GM19467 (cell line): ENCODE measurements around the gene TXNDC15.
"Not testable (repeated sequence)": the region's sequence is repeated elsewhere in the genome, so short reads cannot be mapped to it uniquely, and the experiment has no call there.

ENCODE experiments used
- ATAC-seq: cut with Tn5 transposase; IDR thresholded peaks from one replicate; pipeline ENCODE4 v1.9.1; 2021; ENCODE audit warnings: mild to moderate bottlenecking, moderate library complexity; ENCODE audit not compliant: unreplicated experiment

The TXNDC15 gene

DNA sequence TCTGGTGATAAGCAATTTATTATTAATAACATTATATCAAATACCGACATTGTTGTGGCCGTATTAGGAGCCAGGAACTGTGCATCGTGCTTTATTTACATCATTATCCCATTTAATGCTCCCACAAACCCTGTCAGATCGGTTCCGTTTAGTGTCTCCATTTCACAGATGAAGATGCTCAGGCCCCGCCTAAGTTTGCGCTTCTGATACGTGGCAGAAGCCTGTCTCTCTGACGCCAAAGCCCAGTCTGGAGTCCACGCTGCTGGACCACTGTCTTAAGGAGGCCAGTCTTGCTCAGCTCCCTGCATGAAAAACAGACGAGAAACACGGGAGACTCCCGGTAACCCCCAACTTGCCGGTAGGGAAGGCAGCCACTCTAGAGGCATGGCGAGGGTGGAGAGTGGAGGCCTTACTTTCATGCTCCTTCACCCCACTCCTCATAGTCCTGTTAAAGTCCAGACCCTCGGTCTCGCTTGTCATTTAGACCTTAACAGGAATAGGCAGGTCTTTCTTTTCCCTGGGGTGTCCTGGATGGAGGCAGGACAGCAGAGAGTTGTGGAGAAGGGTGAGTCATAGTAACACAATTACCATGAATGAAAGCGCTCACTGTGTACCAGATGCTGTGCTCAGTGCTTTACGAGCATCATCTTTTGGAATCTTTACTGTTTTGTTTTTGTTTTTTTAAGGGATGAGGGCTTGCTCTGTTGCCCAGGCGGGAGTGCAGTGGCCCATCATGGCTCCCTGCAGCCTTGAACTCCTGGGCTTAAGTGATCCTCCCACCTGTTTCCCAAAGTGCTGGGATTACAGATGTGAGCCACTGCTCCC, 872 bp downstream of the TXNDC15 start:
- peak; percentile 38 for ATAC-seq

- ATAC-seq = no peak
Observed at GRCh38 chr5:134877159-134877558, 3.0 kb downstream of the TXNDC15 start.

GRCh38 chr5:134878403-134878802, 4.2 kb downstream of the TXNDC15 start:
- ATAC-seq = no peak

GRCh38 chr5:134879456-134879855, 5.3 kb downstream of the TXNDC15 start:
- ATAC-seq = no peak

DNA sequence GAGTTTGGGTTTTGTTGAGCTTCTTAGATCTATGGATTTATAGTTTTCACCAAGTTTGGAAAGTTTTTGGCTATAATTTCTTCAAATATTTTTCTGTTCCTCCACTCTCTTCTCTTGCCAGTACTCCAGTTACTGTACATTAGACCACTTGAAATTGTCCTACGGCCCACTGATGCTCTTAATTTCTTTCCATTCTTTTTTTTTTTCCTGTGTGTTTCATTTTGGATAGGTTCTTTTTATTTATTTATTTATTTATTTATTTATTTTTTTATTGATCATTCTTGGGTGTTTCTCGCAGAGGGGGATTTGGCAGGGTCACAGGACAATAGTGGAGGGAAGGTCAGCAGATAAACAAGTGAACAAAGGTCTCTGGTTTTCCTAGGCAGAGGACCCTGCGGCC, 6.8 kb downstream of the TXNDC15 start:
- not testable (repeated sequence) for ATAC-seq

- not testable (repeated sequence) for ATAC-seq
Observed at GRCh38 chr5:134881711-134882110, 7.5 kb downstream of the TXNDC15 start.

GRCh38 chr5:134887593-134888159, 13.5 kb downstream of the TXNDC15 start:
- no peak for ATAC-seq

DNA sequence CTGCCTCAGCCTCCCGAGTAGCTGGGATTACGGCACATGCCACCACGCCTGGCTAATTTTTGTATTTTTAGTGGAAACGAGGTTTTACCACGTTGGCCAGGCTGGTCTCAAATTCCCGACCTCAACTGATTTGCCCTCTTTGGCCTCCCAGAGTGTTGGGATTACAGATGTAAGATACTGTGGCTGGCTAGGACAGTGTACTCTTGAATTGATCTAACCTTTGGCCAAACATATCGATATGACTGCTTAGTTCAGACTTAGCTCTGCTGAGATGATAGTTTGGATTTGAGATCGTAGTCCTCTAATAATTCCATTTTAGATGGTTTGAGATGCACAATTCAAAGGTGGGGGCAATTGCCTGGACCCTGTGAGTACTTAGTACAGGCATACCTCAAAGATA, 15.2 kb downstream of the TXNDC15 start:
- no peak for ATAC-seq

- no peak for ATAC-seq
Observed at GRCh38 chr5:134891473-134891872, 17.3 kb downstream of the TXNDC15 start.

DNA sequence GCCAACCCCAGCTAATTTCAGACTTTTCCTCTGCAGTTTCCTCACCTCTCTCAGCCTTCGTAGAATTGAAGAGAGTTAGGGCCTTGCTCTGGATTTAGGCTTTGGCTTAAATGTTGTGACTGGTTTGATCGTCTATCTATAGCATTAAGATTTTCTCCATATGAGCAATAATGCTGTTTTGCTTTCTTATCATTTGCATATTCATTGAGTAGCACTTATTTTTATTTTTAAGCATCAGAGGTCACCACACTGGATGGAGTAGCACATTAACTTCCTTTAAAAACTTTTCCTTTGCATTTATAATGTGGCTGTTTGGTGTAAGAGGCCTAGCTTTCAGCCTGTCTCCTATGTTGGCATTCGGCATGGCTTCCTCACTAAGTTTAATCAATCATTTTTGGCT, 18.1 kb downstream of the TXNDC15 start:
- ATAC-seq = no peak

- ATAC-seq = no peak
Observed at GRCh38 chr5:134892926-134893325, 18.8 kb downstream of the TXNDC15 start.

DNA sequence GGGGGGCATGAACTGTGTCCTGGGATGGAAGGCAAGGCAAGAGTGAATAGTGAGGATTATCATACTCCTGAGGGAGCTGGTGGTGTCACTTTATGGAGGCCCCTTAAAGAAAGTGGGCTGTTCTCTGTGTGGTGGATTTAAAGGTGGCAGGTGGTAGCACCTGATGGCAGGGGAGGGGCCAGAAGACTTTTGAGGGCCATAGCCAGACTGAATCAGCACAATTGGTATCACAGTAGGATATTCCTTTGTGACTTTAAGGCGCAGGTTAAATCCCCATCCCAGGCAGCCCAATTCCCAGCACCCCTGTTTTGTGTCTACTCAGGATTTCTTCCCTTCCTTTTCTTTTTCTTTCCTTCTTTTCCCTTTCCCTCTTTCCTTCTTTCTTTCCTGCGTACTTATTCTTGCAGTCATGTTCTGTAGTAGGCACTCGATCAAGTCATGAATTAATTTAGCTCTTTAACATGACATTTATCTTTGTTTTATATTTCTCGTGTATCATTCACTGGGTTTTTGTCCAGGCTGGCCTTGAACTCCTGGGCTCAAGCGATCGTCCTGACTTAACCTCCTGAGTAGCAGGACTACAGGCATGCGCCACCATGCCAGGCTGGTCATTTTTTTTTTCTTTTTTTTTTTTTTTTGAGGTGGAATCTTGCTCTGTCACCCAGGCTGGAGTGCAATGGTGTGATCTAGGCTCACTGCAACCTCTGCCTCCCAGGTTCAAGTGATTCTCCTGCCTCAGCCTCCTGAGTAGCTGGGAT, 19.8 kb downstream of the TXNDC15 start:
- ATAC-seq = no peak

GRCh38 chr5:134902071-134902801, 28.1 kb downstream of the TXNDC15 start:
- ATAC-seq = no peak

- ATAC-seq = peak; percentile 81
Observed at GRCh38 chr5:134904610-134905245, 30.6 kb downstream of the TXNDC15 start, which contains the start of gene PCBD2. Gene PCBD2, plus strand, starts transcription at chr5:134905131. Its CDS starts 9 bp downstream, at chr5:134905140.

- peak; percentile 33 for ATAC-seq
Observed at GRCh38 chr5:134905246-134905996, 31.2 kb downstream of the TXNDC15 start.

GRCh38 chr5:134906811-134907210, 32.6 kb downstream of the TXNDC15 start:
- no peak for ATAC-seq

GRCh38 chr5:134910752-134911151, 36.6 kb downstream of the TXNDC15 start:
- not testable (repeated sequence) for ATAC-seq

- no peak for ATAC-seq
Observed at GRCh38 chr5:134911285-134912206, 37.4 kb downstream of the TXNDC15 start.

DNA sequence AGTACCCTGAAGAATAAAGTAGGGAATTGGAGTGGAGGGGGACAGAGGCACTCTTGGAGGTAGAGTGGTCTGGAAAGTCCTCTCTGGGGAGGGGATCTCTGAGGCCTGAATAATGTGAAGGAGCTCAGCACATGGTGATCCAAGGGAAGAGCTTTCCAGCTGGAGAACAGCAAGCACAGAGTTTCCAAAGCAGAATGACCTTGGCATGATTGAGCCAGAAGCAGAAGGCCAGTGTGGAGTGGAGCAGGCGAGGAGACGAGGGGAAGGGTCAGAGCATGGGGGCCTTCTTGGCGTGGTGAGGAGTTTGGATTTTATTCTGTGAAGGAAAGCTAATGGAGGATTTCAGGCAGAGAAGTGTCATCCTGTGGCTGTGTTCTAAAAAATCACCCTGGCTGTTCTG, 39.1 kb downstream of the TXNDC15 start:
- ATAC-seq = no peak
